HepG2 (cell line): Measurements from ENCODE around the gene LRRFIP2. TPM values are rescaled to one million over a fixed set of nuclear protein-coding genes. Genes with fewer than 3 reads are reported as not detected.

Source experiments
- ATAC-seq: fragments of 200-7000 bp; cut with Tn5 transposase; 3 replicates; pipeline ENCODE4 v1.9.1; 2020; ENCODE audit warnings: mild to moderate bottlenecking, moderate library complexity
- BruUV-seq: library from RNA; stranded (reverse); fragments of 400-500 nt; replicated peaks from 2 replicates; lab custom pipeline; 2021; lab: Mats Ljungman, UMichigan
- CTCF ChIA-PET: fragments of 300-600 bp; formaldehyde crosslinking; extraction: SDS; loops from one replicate; lab custom pipeline; 2021; ENCODE audit warnings: low total read pairs, inconsistent platforms, low intra/inter-chr PET ratio; lab: Yijun Ruan, JAX
- POLR2A ChIA-PET: fragments of 350-600 bp; sonication (Branson Sonifier 250); formaldehyde crosslinking; loops from one replicate; lab custom pipeline; 2020; ENCODE audit warnings: antibody characterized with exemption, inconsistent platforms; lab: Yijun Ruan, JAX
- DNase-seq: peaks from one replicate; pipeline ENCODE4 v3.0.0-alpha.2; 2015; ENCODE audit warnings: low spot score
- FAIRE-seq: peaks from 3 replicates; lab custom pipeline; 2011; peaks lifted over from hg19 to GRCh38; lab: Jason Lieb, UNC
- H2AFZ ChIP-seq: one replicate; pipeline ENCODE4 v1.6.1; 2011; ENCODE audit warnings: low read length, inconsistent platforms
- H3K27ac ChIP-seq: fragments of 300-600 bp; 3 replicates; pipeline ENCODE4 v1.8.0; 2011; ENCODE audit warnings: mixed run types, mild to moderate bottlenecking, mixed read lengths, low read length, inconsistent platforms; ENCODE audit not compliant: insufficient read depth; ENCODE audit errors: extremely low read length
- H3K27me3 ChIP-seq, 2 experiments: fragments of 200-600 bp in 1 of 2; 2 replicates in 1 of 2; 3 replicates in 1 of 2; pipeline versions ENCODE4 v1.6.0 to v1.8.0; 2011; ENCODE audit warnings: low read length in 2 of 2, mild to moderate bottlenecking in 2 of 2, moderate library complexity in 2 of 2, inconsistent platforms in 1 of 2; ENCODE audit not compliant: insufficient read depth in 2 of 2, control insufficient read depth in 1 of 2
- H3K36me3 ChIP-seq, 2 experiments: fragments of 200-600 bp in 1 of 2; replicated peaks in 1 of 2; 2 replicates in 1 of 2; 3 replicates in 1 of 2; pipeline versions ENCODE4 v1.5.1 to v1.8.0; 2011; ENCODE audit warnings: low read length in 2 of 2, inconsistent platforms in 1 of 2; ENCODE audit not compliant: insufficient read depth in 2 of 2, control insufficient read depth in 1 of 2
- H3K4me1 ChIP-seq: 2 replicates; pipeline ENCODE4 v1.5.1; 2012; ENCODE audit warnings: low read length, inconsistent platforms; ENCODE audit not compliant: insufficient read depth
- H3K4me2 ChIP-seq: 2 replicates; pipeline ENCODE4 v1.6.0; 2011; ENCODE audit warnings: low read depth, low read length, inconsistent platforms
- H3K4me3 ChIP-seq, 3 experiments: fragments of 200-600 bp in 1 of 3; sonication (generic), shearing (Covaris generic) in 1 of 3; replicated peaks in 1 of 3; 2 replicates each; pipeline ENCODE4 v1.5.1; 2011 to 2016; ENCODE audit warnings: low read length in 3 of 3, inconsistent platforms in 2 of 3, low read depth in 2 of 3, mild to moderate bottlenecking in 2 of 3, control low read depth in 1 of 3, mixed read lengths in 1 of 3; ENCODE audit not compliant: insufficient read depth in 1 of 3
- H3K79me2 ChIP-seq: one replicate; pipeline ENCODE4 v1.6.1; 2011; ENCODE audit warnings: low read length, inconsistent platforms; ENCODE audit not compliant: insufficient read depth
- H3K9ac ChIP-seq: 2 replicates; pipeline ENCODE4 v1.6.0; 2011; ENCODE audit warnings: mild to moderate bottlenecking, low read depth, low read length, inconsistent platforms; ENCODE audit not compliant: insufficient read depth
- H3K9me3 ChIP-seq: 2 replicates; pipeline ENCODE4 v1.5.1; 2012; ENCODE audit warnings: mild to moderate bottlenecking, low read length
- H4K20me1 ChIP-seq: 2 replicates; pipeline ENCODE4 v1.6.0; 2011; ENCODE audit warnings: inconsistent platforms, mild to moderate bottlenecking, low read length, moderate library complexity; ENCODE audit not compliant: insufficient read depth
- TBL1XR1 ChIP-seq: fragments of 150-350 bp; IDR thresholded peaks from 2 replicates; pipeline ENCODE4 v1.6.1; 2014; ENCODE audit warnings: borderline replicate concordance, low read length; ENCODE audit not compliant: partially characterized antibody
- ZNF260 ChIP-seq: sonication (generic); formaldehyde crosslinking; IDR thresholded peaks from 2 replicates; pipeline ENCODE4 v1.4.0; 2020; ENCODE audit warnings: missing genetic modification reagents, low read depth, mild to moderate bottlenecking, borderline replicate concordance
- ZNF609 ChIP-seq: sonication (generic); formaldehyde crosslinking; IDR thresholded peaks from 2 replicates; pipeline ENCODE4 v1.4.0; 2020; ENCODE audit warnings: mild to moderate bottlenecking, missing genetic modification reagents, borderline replicate concordance
- ZNF660 ChIP-seq: sonication (generic); formaldehyde crosslinking; IDR thresholded peaks from 2 replicates; pipeline ENCODE4 v1.5.1; 2020; ENCODE audit warnings: mild to moderate bottlenecking, low read depth, missing genetic modification reagents, borderline replicate concordance
- WGBS: methylation state at CpG from one replicate; pipeline ENCODE4 v1.1.6; 2017; ENCODE audit warnings: low lambda C conversion rate; 5-methylcytosine and 5-hydroxymethylcytosine counted together
- in situ Hi-C: cut with HindIII; loops from 2 replicates; pipeline ENCODE4 v1.10.0; 2017; ENCODE audit warnings: low pct_unique_long_range_greater_than_20kb; ENCODE audit not compliant: extremely low pct_ligation_motif_present
- intact Hi-C: fragments of 100-400 bp; cut with micrococcal nuclease; formaldehyde crosslinking; loops from one replicate; pipeline ENCODE4 v1.10.0; 2022; ENCODE audit not compliant: unreplicated experiment
- polyA plus RNA-seq, 8 experiments: library from polyadenylated mRNA; depleted of rRNA in 3 of 8; stranded (reverse) in 7 of 8; unstranded in 1 of 8; fragments of >200 nt; fragmentation: Illumina TruSeq in 4 of 8; extraction: Trizol in 4 of 8; gene quantifications; 2 replicates each; pipeline versions ENCODE4 v1.2.1 to v1.2.3, GENCODE V29; 2011 to 2016; ENCODE audit warnings: low read depth in 4 of 8, missing spikeins in 1 of 8, mixed read lengths in 1 of 8; ENCODE audit not compliant: insufficient read depth in 1 of 8
- total RNA-seq, 5 experiments: library from RNA; depleted of rRNA; stranded (reverse); fragments of >200 nt; fragmentation: Illumina TruSeq; extraction: Trizol; gene quantifications; 2 replicates each; pipeline ENCODE4 v1.2.3, GENCODE V29; 2016; ENCODE audit warnings: low read depth in 1 of 5
- TF ChIP-seq, protein P1 (sequence below): IDR thresholded peaks from 2 replicates; pipeline ENCODE4 v1.4.0; 2020; ENCODE audit warnings: mild to moderate bottlenecking, missing genetic modification reagents
- TF ChIP-seq, protein P2 (sequence below): sonication (generic); formaldehyde crosslinking; IDR thresholded peaks from 2 replicates; pipeline ENCODE4 v1.8.0; 2022; ENCODE audit warnings: mild to moderate bottlenecking, missing genetic modification reagents; ENCODE audit not compliant: insufficient replicate concordance

Gene LRRFIP2
- total and polyA plus RNA-seq, 2 of the 13 experiments (the other 11 are each of a cell fraction or from before 2014, with no cell fraction given), result 13.5 to 32.2 TPM

- ChIA-PET CTCF (no interaction called here), POLR2A (no interaction called here)
- in situ Hi-C loops, result no loop called here
- H3K36me3 ChIP-seq, result no peaks in the 10 kb centered on the region
- WGBS, result 96% methylated on average over 3 of the region's 3 CpGs
- peaks cover 32% of the 10 kb centered on the region for H3K4me1 ChIP-seq
- intact Hi-C loops, result no loop called here
- H3K9ac ChIP-seq, result no peak overlapping the region
- H3K79me2 ChIP-seq, result peaks cover 8% of the 10 kb centered on the region
- H3K9me3 ChIP-seq, result no peaks in the 10 kb centered on the region
- no peaks in the 10 kb centered on the region for H4K20me1 ChIP-seq
- no peak for DNase-seq
- no peak overlapping the region for H3K27ac ChIP-seq
- BruUV-seq, result no TSS peak
- ATAC-seq, result no peak
- no peak for TF ChIP-seq ZNF660 (CRISPR knock-in tag)
- no peak for TF ChIP-seq ZNF260 (CRISPR knock-in tag)
- no peak for TF ChIP-seq TBL1XR1
- TF ChIP-seq ZNF609 (CRISPR knock-in tag), result no peak
- TF ChIP-seq, protein P1, sequence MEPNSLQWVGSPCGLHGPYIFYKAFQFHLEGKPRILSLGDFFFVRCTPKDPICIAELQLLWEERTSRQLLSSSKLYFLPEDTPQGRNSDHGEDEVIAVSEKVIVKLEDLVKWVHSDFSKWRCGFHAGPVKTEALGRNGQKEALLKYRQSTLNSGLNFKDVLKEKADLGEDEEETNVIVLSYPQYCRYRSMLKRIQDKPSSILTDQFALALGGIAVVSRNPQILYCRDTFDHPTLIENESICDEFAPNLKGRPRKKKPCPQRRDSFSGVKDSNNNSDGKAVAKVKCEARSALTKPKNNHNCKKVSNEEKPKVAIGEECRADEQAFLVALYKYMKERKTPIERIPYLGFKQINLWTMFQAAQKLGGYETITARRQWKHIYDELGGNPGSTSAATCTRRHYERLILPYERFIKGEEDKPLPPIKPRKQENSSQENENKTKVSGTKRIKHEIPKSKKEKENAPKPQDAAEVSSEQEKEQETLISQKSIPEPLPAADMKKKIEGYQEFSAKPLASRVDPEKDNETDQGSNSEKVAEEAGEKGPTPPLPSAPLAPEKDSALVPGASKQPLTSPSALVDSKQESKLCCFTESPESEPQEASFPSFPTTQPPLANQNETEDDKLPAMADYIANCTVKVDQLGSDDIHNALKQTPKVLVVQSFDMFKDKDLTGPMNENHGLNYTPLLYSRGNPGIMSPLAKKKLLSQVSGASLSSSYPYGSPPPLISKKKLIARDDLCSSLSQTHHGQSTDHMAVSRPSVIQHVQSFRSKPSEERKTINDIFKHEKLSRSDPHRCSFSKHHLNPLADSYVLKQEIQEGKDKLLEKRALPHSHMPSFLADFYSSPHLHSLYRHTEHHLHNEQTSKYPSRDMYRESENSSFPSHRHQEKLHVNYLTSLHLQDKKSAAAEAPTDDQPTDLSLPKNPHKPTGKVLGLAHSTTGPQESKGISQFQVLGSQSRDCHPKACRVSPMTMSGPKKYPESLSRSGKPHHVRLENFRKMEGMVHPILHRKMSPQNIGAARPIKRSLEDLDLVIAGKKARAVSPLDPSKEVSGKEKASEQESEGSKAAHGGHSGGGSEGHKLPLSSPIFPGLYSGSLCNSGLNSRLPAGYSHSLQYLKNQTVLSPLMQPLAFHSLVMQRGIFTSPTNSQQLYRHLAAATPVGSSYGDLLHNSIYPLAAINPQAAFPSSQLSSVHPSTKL (CRISPR knock-in tag), result no peak
- TF ChIP-seq, protein P2, sequence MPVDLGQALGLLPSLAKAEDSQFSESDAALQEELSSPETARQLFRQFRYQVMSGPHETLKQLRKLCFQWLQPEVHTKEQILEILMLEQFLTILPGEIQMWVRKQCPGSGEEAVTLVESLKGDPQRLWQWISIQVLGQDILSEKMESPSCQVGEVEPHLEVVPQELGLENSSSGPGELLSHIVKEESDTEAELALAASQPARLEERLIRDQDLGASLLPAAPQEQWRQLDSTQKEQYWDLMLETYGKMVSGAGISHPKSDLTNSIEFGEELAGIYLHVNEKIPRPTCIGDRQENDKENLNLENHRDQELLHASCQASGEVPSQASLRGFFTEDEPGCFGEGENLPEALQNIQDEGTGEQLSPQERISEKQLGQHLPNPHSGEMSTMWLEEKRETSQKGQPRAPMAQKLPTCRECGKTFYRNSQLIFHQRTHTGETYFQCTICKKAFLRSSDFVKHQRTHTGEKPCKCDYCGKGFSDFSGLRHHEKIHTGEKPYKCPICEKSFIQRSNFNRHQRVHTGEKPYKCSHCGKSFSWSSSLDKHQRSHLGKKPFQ (CRISPR knock-in tag), result no peak
- H3K27me3 ChIP-seq, result no peaks in the 10 kb centered on the region; a peak in 1 of 5 replicates
- H3K4me3 ChIP-seq, result no peak overlapping the region
- H3K4me2 ChIP-seq, result no peak overlapping the region
- no peak for FAIRE-seq
- no peak overlapping the region for H2AFZ ChIP-seq
Observed at GRCh38 chr3:37129871-37130270, 44.5 kb downstream of the LRRFIP2 start.
